Loucy (cell line): ENCODE data around the gene RDM1.

Experiments
- H2AFZ ChIP-seq: fragments of 200-600 bp; sonication (generic); 2 replicates; pipeline ENCODE4 v1.6.0; 2016; ENCODE audit warnings: antibody characterized with exemption, mild to moderate bottlenecking, low read length, moderate library complexity
- H3F3A ChIP-seq: fragments of 200-600 bp; 2 replicates; pipeline ENCODE4 v1.6.0; 2016; ENCODE audit warnings: antibody characterized with exemption, low read depth, mild to moderate bottlenecking
- H3K27me3 ChIP-seq: fragments of 200-600 bp; sonication (generic); 2 replicates; pipeline ENCODE4 v1.6.1; 2014; ENCODE audit warnings: low read length, mild to moderate bottlenecking; ENCODE audit not compliant: insufficient read depth, poor library complexity, severe bottlenecking
- H3K36me3 ChIP-seq: fragments of 200-600 bp; sonication (generic); 2 replicates; pipeline ENCODE4 v1.6.1; 2016; ENCODE audit warnings: low read length; ENCODE audit not compliant: insufficient read depth
- H3K4me1 ChIP-seq: fragments of 200-600 bp; sonication (generic); 2 replicates; pipeline ENCODE4 v1.5.1; 2014; ENCODE audit warnings: low read length, mild to moderate bottlenecking; ENCODE audit not compliant: insufficient read depth, poor library complexity, severe bottlenecking
- H3K4me2 ChIP-seq: fragments of 200-600 bp; sonication (generic); 2 replicates; pipeline ENCODE4 v1.6.0; 2014; ENCODE audit warnings: antibody characterized with exemption, low read length, low read depth, mild to moderate bottlenecking; ENCODE audit not compliant: poor library complexity, severe bottlenecking
- H3K4me3 ChIP-seq: fragments of 200-600 bp; sonication (generic); 2 replicates; pipeline ENCODE4 v1.5.1; 2014; ENCODE audit warnings: low read length, mild to moderate bottlenecking, mixed read lengths; ENCODE audit not compliant: poor library complexity, severe bottlenecking
- H3K79me2 ChIP-seq: fragments of 200-600 bp; sonication (generic); 2 replicates; pipeline ENCODE4 v1.6.1; 2014; ENCODE audit warnings: low read length; ENCODE audit not compliant: insufficient read depth
- H3K9ac ChIP-seq: fragments of 200-600 bp; sonication (generic); 2 replicates; pipeline ENCODE4 v1.6.0; 2014; ENCODE audit warnings: mild to moderate bottlenecking, low read depth, low read length, moderate library complexity; ENCODE audit not compliant: poor library complexity, severe bottlenecking
- H3K9me2 ChIP-seq: fragments of 200-600 bp; sonication (generic); replicated peaks from 2 replicates; pipeline ENCODE4 v1.6.1; 2016; ENCODE audit warnings: low read depth, low read length, mixed read lengths
- H3K9me3 ChIP-seq: fragments of 200-600 bp; sonication (generic); 2 replicates; pipeline ENCODE4 v1.6.1; 2014; ENCODE audit warnings: mild to moderate bottlenecking, antibody characterized with exemption, low read length, low read depth; ENCODE audit not compliant: insufficient read depth
- H4K20me1 ChIP-seq: fragments of 200-600 bp; sonication (generic); 2 replicates; pipeline ENCODE4 v1.6.0; 2014; ENCODE audit warnings: antibody characterized with exemption, low read length, mild to moderate bottlenecking; ENCODE audit not compliant: insufficient read depth, poor library complexity, severe bottlenecking
- CTCF ChIP-seq: fragments of 200-600 bp; sonication (generic); conservative IDR thresholded peaks from 2 replicates; pipeline ENCODE4 v1.5.1; 2014; ENCODE audit warnings: mild to moderate bottlenecking, antibody characterized with exemption, low read length
- EZH2phosphoT487 ChIP-seq: fragments of 200-600 bp; IDR thresholded peaks from 2 replicates; pipeline ENCODE4 v1.6.1; 2018; ENCODE audit warnings: antibody characterized with exemption, mild to moderate bottlenecking, moderate library complexity, borderline replicate concordance

Gene RDM1

GRCh38 chr17:35878361-35878760 lies 52.2 kb downstream of the RDM1 start:
- Histone ChIP-seq H3K79me2 (no peaks in the 10 kb centered on the region), H3K27me3 (no peaks in the 10 kb centered on the region), H2AFZ (no peak overlapping the region), H3K4me1 (peaks cover 11% of the 10 kb centered on the region), H3K4me2 (no peak overlapping the region), H4K20me1 (no peaks in the 10 kb centered on the region), H3K36me3 (no peaks in the 10 kb centered on the region), H3K9me3 (no peaks in the 10 kb centered on the region), H3F3A (no peaks in the 10 kb centered on the region), H3K9me2 (no peaks in the 10 kb centered on the region), H3K4me3 (no peak overlapping the region), H3K9ac (no peak overlapping the region)
- TF ChIP-seq CTCF (no peak), EZH2phosphoT487 (no peak)

- TF ChIP-seq CTCF (no peak), EZH2phosphoT487 (no peak)
- Histone ChIP-seq H3K4me2 (no peak overlapping the region), H3K27me3 (no peaks in the 10 kb centered on the region), H3K79me2 (no peaks in the 10 kb centered on the region), H3K9ac (no peak overlapping the region), H3K9me2 (no peaks in the 10 kb centered on the region), H4K20me1 (no peaks in the 10 kb centered on the region), H3K4me1 (peaks cover 11% of the 10 kb centered on the region), H3K36me3 (no peaks in the 10 kb centered on the region), H3K9me3 (no peaks in the 10 kb centered on the region), H2AFZ (no peak overlapping the region), H3K4me3 (no peak overlapping the region), H3F3A (no peaks in the 10 kb centered on the region)
Measured at GRCh38 chr17:35877345-35878029, 53.1 kb downstream of the RDM1 start.

DNA sequence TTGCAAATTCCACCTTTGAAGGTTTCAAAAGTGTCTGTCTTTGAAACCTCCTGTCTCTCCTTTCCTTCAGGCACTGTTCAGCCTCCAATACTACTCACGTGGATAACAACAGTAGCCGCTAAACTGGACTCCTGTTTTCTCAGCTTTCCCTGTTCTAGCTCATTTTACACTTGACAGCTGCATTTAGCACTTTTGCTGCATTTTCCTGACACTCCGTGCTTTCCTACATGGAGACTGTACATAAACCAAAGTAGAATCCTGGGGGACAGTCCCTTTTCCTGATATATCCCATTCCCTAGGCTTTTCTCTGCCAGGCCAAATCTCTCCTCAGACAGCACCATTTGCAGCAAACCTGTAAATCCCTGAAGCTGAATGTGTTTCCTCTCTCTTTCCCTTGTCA lies 54.0 kb downstream of the RDM1 start:
- no peaks in the 10 kb centered on the region for H3K36me3 ChIP-seq
- H3K4me1 ChIP-seq, result peaks cover 11% of the 10 kb centered on the region
- H3K9ac ChIP-seq, result no peak overlapping the region
- H3K4me3 ChIP-seq, result no peak overlapping the region
- no peaks in the 10 kb centered on the region for H3K79me2 ChIP-seq
- H4K20me1 ChIP-seq, result no peaks in the 10 kb centered on the region
- no peak overlapping the region for H3K4me2 ChIP-seq
- H2AFZ ChIP-seq, result peak overlapping the region; percentile 26; the same call in 1 of the 2 replicates
- no peak for TF ChIP-seq CTCF
- no peak for TF ChIP-seq EZH2phosphoT487
- no peaks in the 10 kb centered on the region for H3K27me3 ChIP-seq
- no peaks in the 10 kb centered on the region for H3K9me3 ChIP-seq
- no peaks in the 10 kb centered on the region for H3F3A ChIP-seq
- H3K9me2 ChIP-seq, result no peaks in the 10 kb centered on the region
